HepG2 (cell line): Measurements from ENCODE around the gene DUSP16. TPM values are rescaled to one million over a fixed set of nuclear protein-coding genes. Genes with fewer than 3 reads are reported as not detected.

Experiments
- ARID4A ChIP-seq: sonication (generic); formaldehyde crosslinking; IDR thresholded peaks from 2 replicates; pipeline ENCODE4 v1.5.0; 2020; ENCODE audit warnings: mild to moderate bottlenecking, missing genetic modification reagents, borderline replicate concordance
- HNRNPLL ChIP-seq: fragments of 200-400 bp; formaldehyde crosslinking; IDR thresholded peaks from 2 replicates; pipeline ENCODE4 v1.6.1; 2017; ENCODE audit warnings: mild to moderate bottlenecking, low read depth, low read length; ENCODE audit not compliant: poor library complexity, severe bottlenecking
- JUNB ChIP-seq: sonication (generic); formaldehyde crosslinking; IDR thresholded peaks from 2 replicates; pipeline ENCODE4 v1.8.0; 2022; ENCODE audit warnings: missing genetic modification reagents, mild to moderate bottlenecking, borderline replicate concordance
- MEIS1 ChIP-seq: sonication (generic); formaldehyde crosslinking; IDR thresholded peaks from 2 replicates; pipeline ENCODE4 v1.9.0; 2021; ENCODE audit warnings: mild to moderate bottlenecking, missing genetic modification reagents, moderate library complexity, borderline replicate concordance
- MTF1 ChIP-seq: sonication (generic); formaldehyde crosslinking; IDR thresholded peaks from 2 replicates; pipeline ENCODE4 v1.5.0; 2020; ENCODE audit warnings: missing genetic modification reagents
- NBN ChIP-seq: fragments of 450-650 bp; conservative IDR thresholded peaks from 2 replicates; pipeline ENCODE4 v1.6.1; 2017
- NONO ChIP-seq, 2 experiments: fragments of 450-650 bp in 1 of 2; sonication (generic) in 1 of 2; formaldehyde crosslinking in 1 of 2; IDR thresholded peaks in 1 of 2; conservative IDR thresholded peaks in 1 of 2; 2 replicates each; pipeline versions ENCODE4 v1.6.1 to v1.8.0; 2017 to 2022; ENCODE audit warnings: mild to moderate bottlenecking in 1 of 2, missing genetic modification reagents in 1 of 2, moderate library complexity in 1 of 2
- PATZ1 ChIP-seq: sonication (generic); formaldehyde crosslinking; IDR thresholded peaks from 2 replicates; pipeline ENCODE4 v1.4.0; 2020; ENCODE audit warnings: missing genetic modification reagents
- PHF8 ChIP-seq: sonication (generic); formaldehyde crosslinking; IDR thresholded peaks from 2 replicates; pipeline ENCODE4 v1.5.0; 2020; ENCODE audit warnings: missing genetic modification reagents
- PLRG1 ChIP-seq: fragments of 450-650 bp; conservative IDR thresholded peaks from 2 replicates; pipeline ENCODE4 v1.6.1; 2016
- SRF ChIP-seq: IDR thresholded peaks from 2 replicates; pipeline ENCODE4 v1.6.1; 2011; ENCODE audit warnings: mild to moderate bottlenecking, low read depth, low read length, moderate library complexity
- SRSF4 ChIP-seq: fragments of 200-400 bp; formaldehyde crosslinking; IDR thresholded peaks from one replicate; pipeline ENCODE4 v1.6.1; 2018; ENCODE audit warnings: mild to moderate bottlenecking, low read depth, low read length, moderate library complexity; ENCODE audit not compliant: poor library complexity, severe bottlenecking
- SSRP1 ChIP-seq: IDR thresholded peaks from 2 replicates; pipeline ENCODE4 v1.6.1; 2016; ENCODE audit warnings: control low read depth
- TFAP4 ChIP-seq: sonication (generic); IDR thresholded peaks from 2 replicates; pipeline ENCODE4 v1.6.1; 2016; ENCODE audit warnings: low read depth, borderline replicate concordance
- ZBTB3 ChIP-seq: sonication (generic); formaldehyde crosslinking; IDR thresholded peaks from 2 replicates; pipeline ENCODE4 v1.4.0; 2020; ENCODE audit warnings: low read depth, mild to moderate bottlenecking, moderate library complexity, missing genetic modification reagents, borderline replicate concordance
- ZNF570 ChIP-seq: sonication (generic); formaldehyde crosslinking; IDR thresholded peaks from 2 replicates; pipeline ENCODE4 v1.4.0; 2020; ENCODE audit warnings: mild to moderate bottlenecking, missing genetic modification reagents, borderline replicate concordance
- ZNF737 ChIP-seq: sonication (generic); formaldehyde crosslinking; IDR thresholded peaks from 2 replicates; pipeline ENCODE4 v1.5.0; 2020; ENCODE audit warnings: missing genetic modification reagents, mild to moderate bottlenecking, borderline replicate concordance
- ZSCAN12 ChIP-seq: sonication (generic); formaldehyde crosslinking; IDR thresholded peaks from 2 replicates; pipeline ENCODE4 v1.9.0; 2021; ENCODE audit warnings: mild to moderate bottlenecking, missing genetic modification reagents
- polyA plus RNA-seq, 8 experiments: library from polyadenylated mRNA; depleted of rRNA in 3 of 8; stranded (reverse) in 7 of 8; unstranded in 1 of 8; fragments of >200 nt; fragmentation: Illumina TruSeq in 4 of 8; extraction: Trizol in 4 of 8; gene quantifications; 2 replicates each; pipeline versions ENCODE4 v1.2.1 to v1.2.3, GENCODE V29; 2011 to 2016; ENCODE audit warnings: low read depth in 4 of 8, missing spikeins in 1 of 8, mixed read lengths in 1 of 8; ENCODE audit not compliant: insufficient read depth in 1 of 8
- total RNA-seq, 5 experiments: library from RNA; depleted of rRNA; stranded (reverse); fragments of >200 nt; fragmentation: Illumina TruSeq; extraction: Trizol; gene quantifications; 2 replicates each; pipeline ENCODE4 v1.2.3, GENCODE V29; 2016; ENCODE audit warnings: low read depth in 1 of 5
- TF ChIP-seq, protein P1 (sequence below): sonication (generic); formaldehyde crosslinking; IDR thresholded peaks from 2 replicates; pipeline ENCODE4 v1.5.0; 2020; ENCODE audit warnings: missing genetic modification reagents

DUSP16 gene
- total and polyA plus RNA-seq, 2 of the 13 experiments (the other 11 are each of a cell fraction or from before 2014, with no cell fraction given): 45.7 to 46.6 TPM

DNA sequence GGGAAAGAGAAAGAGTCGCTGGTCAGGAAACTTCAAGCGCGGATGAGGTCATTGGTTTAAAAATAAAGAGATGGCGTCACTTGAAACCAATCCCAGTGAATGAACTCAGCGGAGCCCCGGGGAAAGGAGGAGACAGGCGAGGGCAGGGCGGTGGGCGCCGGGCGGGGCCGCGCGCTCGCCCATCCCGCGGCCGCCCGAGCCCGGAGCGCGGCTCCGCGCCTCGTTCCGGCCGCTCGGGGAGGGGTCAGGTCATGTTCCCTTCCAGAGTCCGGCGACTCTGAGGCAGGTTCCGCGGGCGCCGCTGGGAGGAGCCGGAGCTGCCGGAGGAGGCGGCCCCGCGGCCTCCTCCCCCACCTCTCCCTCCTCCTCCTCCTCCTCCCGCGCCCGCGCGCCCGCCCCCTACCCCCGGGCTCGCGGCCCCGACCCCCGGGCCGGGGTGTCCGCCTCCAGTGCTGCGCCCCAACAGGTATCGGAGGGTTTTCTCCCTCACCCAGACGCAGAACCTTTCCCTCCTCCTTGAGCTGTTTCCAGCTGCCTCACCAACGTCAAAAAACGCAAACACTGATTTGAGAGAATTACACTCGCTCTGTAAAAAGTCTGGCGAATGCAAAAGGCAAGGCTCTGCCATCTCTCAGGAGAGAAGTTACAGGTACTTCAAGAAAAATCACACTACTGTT, at the start of gene DUSP16 (continued):
- TF ChIP-seq ZSCAN12 (no peak), PATZ1 (CRISPR knock-in tag) (peak; percentile 65), PHF8 (CRISPR knock-in tag) (0 out of 2 replicates have a peak, but pooled peaks have one; percentile 22), NONO (IDR thresholded peaks at IDR 0.05) (no peak), NONO (CRISPR knock-in tag; conservative IDR thresholded peaks at IDR 0.05) (no peak), MEIS1 (CRISPR knock-in tag) (no peak), NBN (no peak), HNRNPLL (peak; percentile 62), JUNB (CRISPR knock-in tag) (no peak), SRF (no peak), SSRP1 (no peak), ZNF737 (CRISPR knock-in tag) (no peak), ZNF570 (CRISPR knock-in tag) (no peak), ZBTB3 (CRISPR knock-in tag) (0 out of 2 replicates have a peak, but pooled peaks have one; percentile 39), MTF1 (no peak), ARID4A (CRISPR knock-in tag) (peak; percentile 38; the same call in 1 of the 2 replicates), PLRG1 (no peak), SRSF4 (no peak), TFAP4 (no peak; the same call in 1 of the 2 replicates)
- TF ChIP-seq, protein P1, sequence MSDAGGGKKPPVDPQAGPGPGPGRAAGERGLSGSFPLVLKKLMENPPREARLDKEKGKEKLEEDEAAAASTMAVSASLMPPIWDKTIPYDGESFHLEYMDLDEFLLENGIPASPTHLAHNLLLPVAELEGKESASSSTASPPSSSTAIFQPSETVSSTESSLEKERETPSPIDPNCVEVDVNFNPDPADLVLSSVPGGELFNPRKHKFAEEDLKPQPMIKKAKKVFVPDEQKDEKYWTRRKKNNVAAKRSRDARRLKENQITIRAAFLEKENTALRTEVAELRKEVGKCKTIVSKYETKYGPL (CRISPR knock-in tag): no peak
